GM12801 (cell line): ENCODE data around the gene SNX33.

Source experiments
- CTCF ChIP-seq: IDR thresholded peaks from one replicate; pipeline ENCODE4 v1.5.1; 2011; ENCODE audit warnings: control low read depth; ENCODE audit not compliant: insufficient read length; ENCODE audit errors: extremely low read depth

The SNX33 gene

GRCh38 chr15:75653347-75653913 lies 5.7 kb downstream of the SNX33 start:
- no peak for TF ChIP-seq CTCF

DNA sequence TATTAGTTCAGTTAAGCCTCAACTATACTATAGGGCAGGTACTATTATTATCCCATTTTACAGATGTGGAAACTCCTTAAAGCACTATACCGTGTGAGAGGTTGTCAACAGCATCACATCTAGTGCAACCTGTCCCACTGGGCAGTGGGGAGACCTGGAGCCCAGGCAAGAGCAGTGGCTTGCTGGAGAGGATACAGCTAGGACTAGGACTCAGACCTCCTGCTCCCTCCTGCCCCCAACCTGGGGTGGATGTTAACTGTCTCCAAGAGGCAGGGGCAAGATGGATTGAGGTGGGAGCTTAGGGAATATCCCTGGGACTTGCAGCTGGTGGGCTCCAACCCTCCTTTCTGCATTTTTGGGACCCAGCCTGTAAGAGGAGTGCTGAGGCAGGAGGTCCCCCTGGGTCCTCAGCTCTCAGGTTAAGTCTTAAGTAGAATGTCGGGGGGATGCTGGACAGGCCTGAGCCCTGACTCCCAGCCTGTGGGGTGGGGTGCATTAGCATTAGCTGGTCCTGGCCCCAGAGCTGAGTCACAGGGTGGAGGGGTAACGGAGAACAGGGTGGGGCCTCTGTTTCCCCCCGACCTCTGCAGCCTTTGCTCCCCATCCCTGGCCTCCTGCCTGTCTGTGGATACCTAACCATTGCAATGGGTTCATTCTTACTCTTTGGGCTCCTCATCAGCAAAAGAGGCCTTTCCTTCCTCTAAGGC lies 6.6 kb downstream of the SNX33 start:
- no peak for TF ChIP-seq CTCF

DNA sequence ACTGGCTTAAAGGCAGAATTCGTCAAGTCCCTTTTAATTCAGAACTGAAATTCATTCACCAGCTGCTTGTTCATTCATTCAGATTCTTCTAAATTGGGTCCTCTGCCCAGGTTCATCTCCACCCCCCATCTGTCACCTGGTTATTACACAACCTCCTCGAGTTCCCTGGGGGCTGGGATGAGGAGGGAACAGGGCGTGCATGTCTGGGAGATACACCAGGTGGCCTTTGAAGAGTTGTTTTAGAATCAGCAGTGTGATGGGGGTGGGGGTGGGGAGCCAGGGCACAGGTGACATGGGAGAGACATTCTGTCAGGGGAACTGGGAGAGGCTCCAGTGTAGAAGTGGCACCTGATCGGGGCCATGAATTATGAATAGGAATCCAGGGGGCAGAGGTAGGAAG lies 8.2 kb downstream of the SNX33 start:
- no peak for TF ChIP-seq CTCF

GRCh38 chr15:75656331-75656730 lies 8.6 kb downstream of the SNX33 start:
- TF ChIP-seq CTCF, result no peak

GRCh38 chr15:75656813-75657212 lies 9.1 kb downstream of the SNX33 start:
- TF ChIP-seq CTCF, result no peak

DNA sequence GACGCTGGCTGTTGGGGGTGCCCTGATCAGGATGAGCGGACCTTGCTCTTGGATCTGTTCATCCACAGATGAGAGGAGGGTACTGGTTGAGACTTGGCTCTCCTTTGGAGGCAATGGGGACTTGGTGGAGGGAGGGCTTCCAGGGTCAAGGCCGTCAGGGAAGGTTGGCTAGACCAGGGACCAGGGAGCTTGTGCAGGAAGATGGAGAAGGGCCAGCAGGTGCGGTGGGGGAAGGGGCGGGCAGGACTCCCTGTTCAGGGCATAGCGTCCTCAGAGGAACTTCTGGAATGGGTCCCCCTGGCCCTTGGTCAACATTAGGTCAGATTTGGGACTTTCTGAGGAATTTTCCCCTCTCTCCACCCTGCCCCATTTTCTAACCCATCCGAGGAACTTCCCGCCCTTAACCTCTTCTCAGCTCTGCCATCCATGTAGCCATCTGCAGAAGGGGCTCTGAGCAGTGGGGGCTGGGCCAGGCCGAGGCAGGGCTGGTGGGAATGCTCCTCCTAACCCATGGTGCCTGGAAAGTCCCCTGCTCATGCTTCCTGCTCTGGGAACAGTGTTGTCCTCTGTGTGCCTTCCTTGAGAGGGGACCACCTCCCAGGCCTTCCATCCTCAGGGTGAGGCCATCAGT lies 11.5 kb downstream of the SNX33 start:
- TF ChIP-seq CTCF, result no peak

GRCh38 chr15:75659928-75660645 lies 12.4 kb downstream of the SNX33 start:
- no peak for TF ChIP-seq CTCF
